KMS-11 (cell line): ENCODE data around the gene EVI5.

Source experiments
- H2AFZ ChIP-seq: fragments of 200-600 bp; sonication (generic); 2 replicates; pipeline ENCODE4 v1.6.1; 2016; ENCODE audit warnings: antibody characterized with exemption, mixed run types, low read depth
- H3K27ac ChIP-seq: fragments of 200-600 bp; sonication (generic); 2 replicates; pipeline ENCODE4 v1.6.1; 2016; ENCODE audit warnings: mild to moderate bottlenecking, mixed run types
- H3K27me3 ChIP-seq: fragments of 200-600 bp; sonication (generic); 2 replicates; pipeline ENCODE4 v1.6.1; 2017; ENCODE audit warnings: mild to moderate bottlenecking, low read depth, mixed run types, moderate library complexity; ENCODE audit not compliant: insufficient read depth
- H3K36me3 ChIP-seq: fragments of 200-600 bp; sonication (generic); 2 replicates; pipeline ENCODE4 v1.6.1; 2017; ENCODE audit warnings: mild to moderate bottlenecking, mixed run types; ENCODE audit not compliant: insufficient read depth
- H3K4me1 ChIP-seq: fragments of 200-600 bp; sonication (generic); 2 replicates; pipeline ENCODE4 v1.6.1; 2016; ENCODE audit warnings: mild to moderate bottlenecking, low read depth, mixed run types; ENCODE audit not compliant: poor library complexity, severe bottlenecking
- H3K4me2 ChIP-seq: fragments of 200-600 bp; sonication (generic); 2 replicates; pipeline ENCODE4 v1.7.0; 2016; ENCODE audit warnings: mild to moderate bottlenecking, mixed run types
- H3K4me3 ChIP-seq: fragments of 200-600 bp; sonication (generic); IDR thresholded peaks from 2 replicates; pipeline ENCODE4 v1.6.1; 2017; ENCODE audit warnings: low read depth, low read length, mixed read lengths; ENCODE audit not compliant: insufficient read depth
- H3K79me2 ChIP-seq: fragments of 200-600 bp; sonication (generic); 2 replicates; pipeline ENCODE4 v1.6.1; 2016; ENCODE audit warnings: low read depth, mixed run types; ENCODE audit not compliant: insufficient read depth
- H3K9ac ChIP-seq: fragments of 200-600 bp; sonication (generic); 2 replicates; pipeline ENCODE4 v1.6.1; 2016; ENCODE audit warnings: mild to moderate bottlenecking, mixed run types
- H4K20me1 ChIP-seq: fragments of 200-600 bp; sonication (generic); 2 replicates; pipeline ENCODE4 v1.6.1; 2016; ENCODE audit warnings: mild to moderate bottlenecking, mixed run types; ENCODE audit not compliant: insufficient read depth
- CTCF ChIP-seq: fragments of 200-600 bp; sonication (generic); conservative IDR thresholded peaks from 2 replicates; pipeline ENCODE4 v1.6.1; 2017; ENCODE audit warnings: low read depth, mild to moderate bottlenecking, antibody characterized with exemption, low read length, moderate library complexity, mixed read lengths

The EVI5 gene

GRCh38 chr1:92792340-92792782 is 7.5 kb upstream of the EVI5 start:
- Histone ChIP-seq H4K20me1 (no peaks in the 10 kb centered on the region), H3K4me3 (no peak overlapping the region), H3K36me3 (no peaks in the 10 kb centered on the region), H3K9ac (no peak overlapping the region), H3K27ac (no peak overlapping the region), H2AFZ (no peak overlapping the region), H3K4me1 (no peaks in the 10 kb centered on the region), H3K79me2 (no peaks in the 10 kb centered on the region), H3K27me3 (no peaks in the 10 kb centered on the region), H3K4me2 (no peak overlapping the region)
- no peak for TF ChIP-seq CTCF

DNA sequence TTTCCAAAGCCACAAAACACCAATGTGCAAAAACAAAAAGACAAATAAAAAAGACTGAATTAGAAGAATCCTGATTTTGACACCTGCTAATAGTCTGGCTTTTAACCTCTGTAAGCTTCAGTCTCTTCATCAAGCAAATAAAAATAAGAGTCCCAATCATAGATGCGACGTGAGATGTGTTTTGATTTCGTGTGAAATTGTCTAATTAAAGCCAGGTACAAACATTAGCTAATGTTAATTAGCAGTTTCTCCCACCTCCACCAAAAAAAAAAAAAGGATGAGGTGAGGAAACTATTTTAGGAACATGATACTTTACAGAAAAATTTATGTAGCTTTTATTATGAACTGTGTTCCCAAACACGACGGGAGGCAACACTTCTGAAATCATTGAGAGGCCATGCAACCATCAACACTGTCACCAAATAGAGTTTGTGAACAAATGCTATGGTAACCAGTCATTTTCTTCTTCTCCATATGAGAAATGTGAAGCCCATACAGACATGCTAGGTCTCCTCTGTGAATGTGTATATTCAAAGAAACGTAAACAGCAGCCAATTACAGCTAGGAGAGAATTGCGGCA is 6.7 kb upstream of the EVI5 start:
- Histone ChIP-seq H3K4me1 (no peaks in the 10 kb centered on the region), H3K4me2 (no peak overlapping the region), H3K9ac (no peak overlapping the region), H3K27me3 (no peaks in the 10 kb centered on the region), H3K79me2 (no peaks in the 10 kb centered on the region), H3K36me3 (no peaks in the 10 kb centered on the region), H2AFZ (no peak overlapping the region), H3K4me3 (no peak overlapping the region), H3K27ac (no peak overlapping the region), H4K20me1 (no peaks in the 10 kb centered on the region)
- no peak for TF ChIP-seq CTCF

DNA sequence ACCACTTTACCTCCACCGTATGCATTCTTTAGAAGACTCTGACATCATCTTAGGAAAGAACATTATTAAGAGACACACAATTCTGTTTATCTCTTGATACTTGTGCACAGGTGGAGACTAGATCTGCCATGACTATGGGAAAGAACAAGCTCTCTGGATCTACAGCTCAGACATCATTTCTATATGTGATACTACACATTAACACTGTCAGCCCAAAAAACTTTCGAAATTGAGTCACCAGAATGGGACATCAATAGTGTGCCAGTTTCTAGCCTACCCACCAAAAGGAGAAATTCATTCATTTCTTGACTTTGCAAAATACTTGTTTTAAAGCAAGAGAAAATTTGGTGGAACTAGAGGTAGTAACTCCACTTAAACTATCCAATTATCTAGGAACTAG is 6.0 kb upstream of the EVI5 start:
- H3K4me1 ChIP-seq: no peaks in the 10 kb centered on the region
- no peaks in the 10 kb centered on the region for H4K20me1 ChIP-seq
- no peak overlapping the region for H3K27ac ChIP-seq
- H3K4me2 ChIP-seq: no peak overlapping the region
- no peaks in the 10 kb centered on the region for H3K27me3 ChIP-seq
- H3K4me3 ChIP-seq: no peak overlapping the region
- no peak overlapping the region for H2AFZ ChIP-seq
- H3K9ac ChIP-seq: no peak overlapping the region
- H3K36me3 ChIP-seq: no peaks in the 10 kb centered on the region
- H3K79me2 ChIP-seq: no peaks in the 10 kb centered on the region
- TF ChIP-seq CTCF: no peak

GRCh38 chr1:92790081-92790480 is 5.2 kb upstream of the EVI5 start:
- no peak overlapping the region for H3K9ac ChIP-seq
- H3K27ac ChIP-seq: no peak overlapping the region
- no peaks in the 10 kb centered on the region for H3K27me3 ChIP-seq
- TF ChIP-seq CTCF: no peak
- no peak overlapping the region for H2AFZ ChIP-seq
- H3K4me2 ChIP-seq: no peak overlapping the region
- H3K36me3 ChIP-seq: no peaks in the 10 kb centered on the region
- H4K20me1 ChIP-seq: no peaks in the 10 kb centered on the region
- no peak overlapping the region for H3K4me3 ChIP-seq
- no peaks in the 10 kb centered on the region for H3K4me1 ChIP-seq
- H3K79me2 ChIP-seq: no peaks in the 10 kb centered on the region
